ENCODE data around the gene ERMARD. TPM values are rescaled to one million over a fixed set of nuclear protein-coding genes. Genes with fewer than 3 reads are reported as not detected.
A peak's percentile ranks its signal among the peaks of the same experiment; 100 is the strongest.

The ERMARD gene
- total RNA-seq, result 10 to 100 TPM; 33.9 to 42.2 (median 36.4) TPM
- 45.7 TPM for total RNA-seq (2013)

GRCh38 chr6:169751242-169752073 is at the start of gene ERMARD, which contains the start of gene DYNLT2:
ERMARD (plus strand) TSS chr6:169751622; CDS start chr6:169751658, 36 bp downstream.
DYNLT2 (minus strand) TSS chr6:169751572; CDS start chr6:169751458, 114 bp downstream.
- under 1% methylated on average over 90 of the region's 90 CpGs for WGBS (ENCODE audit: insufficient coverage)
- ATAC-seq, result peak; percentile 93 to 99 (median 96)

DNA sequence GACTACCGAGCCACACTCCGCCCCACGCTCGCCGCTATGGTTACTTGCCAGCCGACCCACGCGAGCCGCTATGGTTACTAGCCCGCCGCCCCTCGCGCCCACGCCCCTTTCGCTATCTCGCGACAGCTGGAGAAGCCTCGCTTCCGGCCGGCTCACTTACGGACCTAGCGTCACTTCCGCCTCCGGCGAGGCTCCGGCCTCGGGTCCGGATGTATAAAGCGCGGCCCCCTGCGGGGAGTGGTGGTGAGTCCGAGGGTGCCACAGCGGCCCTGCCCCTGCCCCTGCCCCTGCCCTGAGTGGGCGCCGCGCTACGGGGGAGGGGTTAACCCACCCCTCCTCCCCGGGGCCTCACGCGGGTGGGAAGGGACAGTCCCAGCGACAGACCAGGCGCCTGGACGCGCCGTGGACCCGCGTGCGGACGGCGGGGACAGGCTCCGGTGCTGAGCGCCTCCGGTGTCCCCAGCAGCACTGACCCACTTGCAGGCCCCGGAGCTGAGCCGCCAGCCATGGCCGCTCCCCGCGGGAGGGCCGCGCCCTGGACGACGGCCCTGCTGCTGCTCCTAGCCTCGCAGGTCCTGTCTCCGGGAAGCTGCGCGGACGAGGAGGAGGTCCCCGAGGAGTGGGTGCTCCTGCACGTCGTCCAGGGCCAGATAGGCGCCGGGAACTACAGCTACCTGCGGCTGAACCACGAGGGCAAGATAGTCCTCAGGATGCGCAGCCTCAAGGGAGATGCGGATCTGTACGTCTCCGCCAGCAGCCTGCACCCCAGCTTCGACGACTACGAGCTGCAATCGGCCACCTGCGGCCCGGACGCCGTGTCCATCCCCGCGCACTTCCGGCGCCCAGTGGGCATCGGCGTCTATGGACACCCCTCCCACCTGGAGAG is 49.2 kb upstream of the ERMARD start, which contains the start of the genes C6orf120 and WDR27:
TSS of gene C6orf120 (plus strand) at position 173 of the 886 bp plus-strand sequence. CDS start at position 507, 334 bp downstream.
TSS of gene WDR27 (minus strand) at position 76 of the 886 bp plus-strand sequence. CDS start 13,024 bp downstream, outside the sequence.
- peak within 1 kb of the TSS; percentile 91 to 94 for H3K27ac Mint-ChIP-seq
- H3K9me3 Mint-ChIP-seq, result no peaks in the 10 kb centered on the region
- no peaks in the 10 kb centered on the region for H3K27me3 Mint-ChIP-seq (ENCODE audit: low read depth in 2 of 2)
- Histone ChIP-seq H3K4me1 (ENCODE audit: control insufficient read depth, insufficient read depth, low read length) (peaks cover 11% of the 10 kb centered on the region), H3K27ac (ENCODE audit: low read length) (peak within 1 kb of the TSS; percentile 84), H3K36me3 (ENCODE audit: control insufficient read depth, insufficient read depth, low read length) (peaks cover 16% of the 10 kb centered on the region), H3K9me3 (ENCODE audit: control insufficient read depth, insufficient read depth, low read length) (no peaks in the 10 kb centered on the region), H3K4me3 (ENCODE audit: low read length) (peak within 1 kb of the TSS; percentile 76), H3K27me3 (ENCODE audit: control insufficient read depth, insufficient read depth, low read length) (no peaks in the 10 kb centered on the region)
- DNase-seq, result peak; percentile 94 to 97
- intact Hi-C loops (cut with micrococcal nuclease), result loop anchor here (1.0 to 10.0 kb wide), 6 partner anchors 21 to 882 kb away; partner anchors contain the start of genes DYNLT2, ERMARD, PDCD2 and PSMB1
- H3K4me3 Mint-ChIP-seq, result peak within 1 kb of the TSS; percentile 92
- H3K36me3 Mint-ChIP-seq, result no peaks in the 10 kb centered on the region
- ATAC-seq, result peak; percentile 83 to 92 (median 87)
- TF ChIP-seq, protein P1, sequence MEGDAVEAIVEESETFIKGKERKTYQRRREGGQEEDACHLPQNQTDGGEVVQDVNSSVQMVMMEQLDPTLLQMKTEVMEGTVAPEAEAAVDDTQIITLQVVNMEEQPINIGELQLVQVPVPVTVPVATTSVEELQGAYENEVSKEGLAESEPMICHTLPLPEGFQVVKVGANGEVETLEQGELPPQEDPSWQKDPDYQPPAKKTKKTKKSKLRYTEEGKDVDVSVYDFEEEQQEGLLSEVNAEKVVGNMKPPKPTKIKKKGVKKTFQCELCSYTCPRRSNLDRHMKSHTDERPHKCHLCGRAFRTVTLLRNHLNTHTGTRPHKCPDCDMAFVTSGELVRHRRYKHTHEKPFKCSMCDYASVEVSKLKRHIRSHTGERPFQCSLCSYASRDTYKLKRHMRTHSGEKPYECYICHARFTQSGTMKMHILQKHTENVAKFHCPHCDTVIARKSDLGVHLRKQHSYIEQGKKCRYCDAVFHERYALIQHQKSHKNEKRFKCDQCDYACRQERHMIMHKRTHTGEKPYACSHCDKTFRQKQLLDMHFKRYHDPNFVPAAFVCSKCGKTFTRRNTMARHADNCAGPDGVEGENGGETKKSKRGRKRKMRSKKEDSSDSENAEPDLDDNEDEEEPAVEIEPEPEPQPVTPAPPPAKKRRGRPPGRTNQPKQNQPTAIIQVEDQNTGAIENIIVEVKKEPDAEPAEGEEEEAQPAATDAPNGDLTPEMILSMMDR (IDR thresholded peaks at IDR 0.05), result no peak
- under 1% methylated on average over 92 of the region's 92 CpGs for WGBS (ENCODE audit: insufficient coverage)
- H3K4me1 Mint-ChIP-seq, result peaks cover 20 to 47% of the 10 kb centered on the region in 2 donors

More at GRCh38 chr6:169751242-169752073, at the start of gene ERMARD, which contains the start of gene DYNLT2:
- Mint-ChIP-seq H3K9me3 (no peaks in the 10 kb centered on the region), H3K4me3 (peak within 1 kb of the TSS; percentile 98), H3K27me3 (ENCODE audit: low read depth in 2 of 2) (peaks cover 0 to 1% of the 10 kb centered on the region in 2 donors), H3K4me1 (peaks cover 38 to 42% of the 10 kb centered on the region in 2 donors), H3K27ac (peak within 1 kb of the TSS; percentile 99 to 100), H3K36me3 (no peaks in the 10 kb centered on the region)
- no peaks in the 10 kb centered on the region for H3K36me3 ChIP-seq (ENCODE audit: control insufficient read depth, insufficient read depth, low read length)
- TF ChIP-seq, protein P1 (IDR thresholded peaks at IDR 0.05), result no peak
- peak within 1 kb of the TSS; percentile 79 for H3K4me3 ChIP-seq (ENCODE audit: low read length)
- intact Hi-C loops (cut with micrococcal nuclease), result loop anchor here (1.0 to 2.0 kb wide), 3 partner anchors 27 to 803 kb away; partner anchors contain the start of genes C6orf120, PHF10, TBP and WDR27
- H3K9me3 ChIP-seq (ENCODE audit: control insufficient read depth, insufficient read depth, low read length), result no peaks in the 10 kb centered on the region
- peak; percentile 95 to 96 for DNase-seq
- peaks cover 8% of the 10 kb centered on the region for H3K4me1 ChIP-seq (ENCODE audit: control insufficient read depth, insufficient read depth, low read length)
- H3K27me3 ChIP-seq (ENCODE audit: control insufficient read depth, insufficient read depth, low read length), result no peaks in the 10 kb centered on the region
- H3K27ac ChIP-seq (ENCODE audit: low read length), result peak within 1 kb of the TSS; percentile 94

DNA sequence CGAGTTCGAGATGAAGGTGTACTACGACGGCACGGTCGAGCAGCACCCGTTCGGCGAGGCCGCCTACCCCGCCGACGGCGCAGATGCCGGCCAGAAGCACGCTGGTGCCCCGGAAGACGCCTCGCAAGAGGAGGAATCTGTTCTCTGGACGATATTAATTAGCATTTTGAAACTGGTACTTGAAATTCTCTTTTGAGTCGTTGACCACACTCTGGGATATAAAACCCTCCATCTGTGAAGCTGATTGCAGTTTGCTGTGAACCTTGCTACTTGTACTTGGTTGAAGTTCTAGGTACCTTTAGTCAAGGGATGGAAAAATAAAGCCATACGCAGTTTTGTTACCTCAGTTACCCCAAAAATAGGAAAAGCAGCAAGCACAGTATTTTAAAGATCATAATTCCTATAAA is 48.6 kb upstream of the ERMARD start:
- Histone ChIP-seq H3K9me3 (ENCODE audit: control insufficient read depth, insufficient read depth, low read length) (no peaks in the 10 kb centered on the region), H3K27ac (ENCODE audit: low read length) (peak overlapping the region; percentile 84), H3K36me3 (ENCODE audit: control insufficient read depth, insufficient read depth, low read length) (peaks cover 16% of the 10 kb centered on the region), H3K27me3 (ENCODE audit: control insufficient read depth, insufficient read depth, low read length) (no peaks in the 10 kb centered on the region), H3K4me3 (ENCODE audit: low read length) (peak overlapping the region; percentile 76), H3K4me1 (ENCODE audit: control insufficient read depth, insufficient read depth, low read length) (peaks cover 11% of the 10 kb centered on the region)
- no peaks in the 10 kb centered on the region for H3K36me3 Mint-ChIP-seq
- H3K4me3 Mint-ChIP-seq, result peak overlapping the region; percentile 91
- WGBS (ENCODE audit: insufficient coverage), result 6% methylated on average over 21 of the region's 22 CpGs
- intact Hi-C loops (cut with micrococcal nuclease), result loop anchor here (1.0 to 10.0 kb wide), 5 partner anchors 20 to 881 kb away; partner anchors contain the start of genes DYNLT2, ERMARD, PDCD2 and PSMB1
- DNase-seq, result no peak
- peak overlapping the region; percentile 91 to 94 for H3K27ac Mint-ChIP-seq
- H3K27me3 Mint-ChIP-seq (ENCODE audit: low read depth in 2 of 2), result no peaks in the 10 kb centered on the region
- H3K9me3 Mint-ChIP-seq, result no peaks in the 10 kb centered on the region
- H3K4me1 Mint-ChIP-seq, result peaks cover 17 to 42% of the 10 kb centered on the region in 2 donors
- peak in 1 of 3 donors; percentile 2 for ATAC-seq
- TF ChIP-seq, protein P1 (IDR thresholded peaks at IDR 0.05), result no peak

Measured in natural killer cell (primary cell).